H9 (cell line): ENCODE measurements around the gene CTIF. TPM values are rescaled to one million over a fixed set of nuclear protein-coding genes. Genes with fewer than 3 reads are reported as not detected.

Source experiments
- DNase-seq: peaks from one replicate; pipeline ENCODE4 v3.0.0-alpha.2; 2017
- H2AFZ ChIP-seq: one replicate; pipeline ENCODE4 v1.6.1; 2013; ENCODE audit warnings: mild to moderate bottlenecking, low read length, control low read depth, moderate library complexity
- H2AK5ac ChIP-seq: 2 replicates; pipeline ENCODE4 v1.6.1; 2013; ENCODE audit warnings: low read length, control low read depth, mixed read lengths; ENCODE audit not compliant: insufficient read length
- H2BK120ac ChIP-seq: one replicate; pipeline ENCODE4 v1.6.1; 2013; ENCODE audit warnings: low read depth, mild to moderate bottlenecking, low read length, control low read depth, inconsistent platforms; ENCODE audit not compliant: poor library complexity, severe bottlenecking
- H2BK12ac ChIP-seq: 2 replicates; pipeline ENCODE4 v1.6.1; 2013; ENCODE audit warnings: low read length, control low read depth, mixed read lengths, low read depth; ENCODE audit not compliant: insufficient read length
- H2BK15ac ChIP-seq: 2 replicates; pipeline ENCODE4 v1.6.1; 2013; ENCODE audit warnings: low read depth, low read length, control low read depth
- H2BK20ac ChIP-seq: one replicate; pipeline ENCODE4 v1.6.1; 2013; ENCODE audit warnings: low read depth, mild to moderate bottlenecking, low read length, control low read depth, inconsistent platforms; ENCODE audit not compliant: poor library complexity, severe bottlenecking
- H2BK5ac ChIP-seq: 2 replicates; pipeline ENCODE4 v1.6.1; 2013; ENCODE audit warnings: low read length, control low read depth, mixed read lengths; ENCODE audit not compliant: insufficient read length
- H3K14ac ChIP-seq: 2 replicates; pipeline ENCODE4 v1.6.1; 2013; ENCODE audit warnings: low read length, control low read depth; ENCODE audit not compliant: insufficient read depth
- H3K18ac ChIP-seq: 2 replicates; pipeline ENCODE4 v1.6.1; 2013; ENCODE audit warnings: low read depth, mild to moderate bottlenecking, mixed read lengths, low read length, control low read depth; ENCODE audit not compliant: insufficient read length
- H3K23ac ChIP-seq: 2 replicates; pipeline ENCODE4 v1.6.1; 2013; ENCODE audit warnings: low read length, control low read depth, mixed read lengths, low read depth; ENCODE audit not compliant: insufficient read length
- H3K23me2 ChIP-seq: 2 replicates; pipeline ENCODE4 v1.6.1; 2013; ENCODE audit warnings: low read depth, mild to moderate bottlenecking, mixed read lengths, low read length, control low read depth; ENCODE audit not compliant: insufficient read length, poor library complexity, severe bottlenecking
- H3K27ac ChIP-seq: 2 replicates; pipeline ENCODE4 v1.5.1; 2013; ENCODE audit warnings: low read length, control low read depth, mixed read lengths, low read depth; ENCODE audit not compliant: insufficient read length
- H3K27me3 ChIP-seq: 2 replicates; pipeline ENCODE4 v1.6.1; 2013; ENCODE audit warnings: low read length, control low read depth, inconsistent platforms; ENCODE audit not compliant: insufficient read depth
- H3K4ac ChIP-seq: 2 replicates; pipeline ENCODE4 v1.6.1; 2013; ENCODE audit warnings: low read depth, mild to moderate bottlenecking, control low read depth, inconsistent platforms, low read length, moderate library complexity
- H3K4me1 ChIP-seq: 2 replicates; pipeline ENCODE4 v1.6.1; 2013; ENCODE audit warnings: low read length, control low read depth, inconsistent platforms; ENCODE audit not compliant: insufficient read depth
- H3K4me2 ChIP-seq: 2 replicates; pipeline ENCODE4 v1.6.1; 2013; ENCODE audit warnings: low read length, control low read depth, mixed read lengths; ENCODE audit not compliant: insufficient read length, insufficient read depth
- H3K56ac ChIP-seq: 2 replicates; pipeline ENCODE4 v1.6.1; 2013; ENCODE audit warnings: low read depth, mild to moderate bottlenecking, mixed read lengths, low read length, control low read depth; ENCODE audit not compliant: insufficient read length
- H3K79me1 ChIP-seq: 2 replicates; pipeline ENCODE4 v1.6.1; 2013; ENCODE audit warnings: low read depth, mild to moderate bottlenecking, moderate library complexity, low read length, control low read depth, inconsistent platforms; ENCODE audit not compliant: insufficient read depth, poor library complexity, severe bottlenecking
- H3K79me2 ChIP-seq: 2 replicates; pipeline ENCODE4 v1.6.1; 2013; ENCODE audit warnings: low read length, control low read depth, inconsistent platforms; ENCODE audit not compliant: insufficient read depth
- H3K9ac ChIP-seq: 2 replicates; pipeline ENCODE4 v1.6.1; 2013; ENCODE audit warnings: low read length, control low read depth, mixed read lengths; ENCODE audit not compliant: insufficient read length; ENCODE audit errors: extremely low read depth
- H3K9me3 ChIP-seq: one replicate; pipeline ENCODE4 v1.6.1; 2013; ENCODE audit warnings: low read depth, low read length, inconsistent platforms; ENCODE audit not compliant: control insufficient read depth
- H3T11ph ChIP-seq: one replicate; pipeline ENCODE4 v1.6.1; 2013; ENCODE audit warnings: mild to moderate bottlenecking, low read length, control low read depth, inconsistent platforms
- H4K20me1 ChIP-seq: one replicate; pipeline ENCODE4 v1.6.1; 2013; ENCODE audit not compliant: control insufficient read depth, insufficient read length, insufficient read depth
- H4K5ac ChIP-seq: 2 replicates; pipeline ENCODE4 v1.6.1; 2013; ENCODE audit warnings: low read depth, mild to moderate bottlenecking, mixed read lengths, low read length, control low read depth; ENCODE audit not compliant: insufficient read length
- H4K8ac ChIP-seq: replicated peaks from 2 replicates; pipeline ENCODE4 v1.6.1; 2013; ENCODE audit warnings: low read length, control low read depth, mixed read lengths, low read depth; ENCODE audit not compliant: insufficient read length
- H4K91ac ChIP-seq: 2 replicates; pipeline ENCODE4 v1.6.1; 2013; ENCODE audit warnings: low read depth, mild to moderate bottlenecking, moderate library complexity, mixed read lengths, low read length, control low read depth; ENCODE audit not compliant: insufficient read length
- H3K27ac Mint-ChIP-seq, 3 experiments: 2 replicates in 2 of 3; 3 replicates in 1 of 3; pipeline ENCODE4 v1.8.0; 2020 to 2021; ENCODE audit warnings: mixed read lengths in 3 of 3, mild to moderate bottlenecking in 1 of 3, moderate library complexity in 1 of 3
- H3K27me3 Mint-ChIP-seq: 2 replicates; pipeline ENCODE4 v1.8.0; 2021; ENCODE audit warnings: low read depth, mild to moderate bottlenecking, moderate library complexity, mixed read lengths
- H3K36me3 Mint-ChIP-seq, 3 experiments: 2 replicates in 2 of 3; 3 replicates in 1 of 3; pipeline ENCODE4 v1.8.0; 2020 to 2021; ENCODE audit warnings: low read depth in 3 of 3, mixed read lengths in 3 of 3; ENCODE audit not compliant: insufficient read depth in 1 of 3
- H3K4me1 Mint-ChIP-seq, 2 experiments: 2 replicates each; pipeline ENCODE4 v1.8.0; 2020; ENCODE audit warnings: mixed read lengths in 2 of 2
- H3K4me3 Mint-ChIP-seq, 2 experiments: 2 replicates in 1 of 2; 3 replicates in 1 of 2; pipeline ENCODE4 v1.8.0; 2020 to 2021; ENCODE audit warnings: mild to moderate bottlenecking in 2 of 2, mixed read lengths in 2 of 2, moderate library complexity in 1 of 2
- H3K9me3 Mint-ChIP-seq, 2 experiments: 2 replicates in 1 of 2; 3 replicates in 1 of 2; pipeline ENCODE4 v1.8.0; 2020; ENCODE audit warnings: mild to moderate bottlenecking in 2 of 2, mixed read lengths in 2 of 2, moderate library complexity in 1 of 2
- WGBS: extraction: QIAGEN DNeasy Blood & Tissue Kit; methylation state at CpG from one replicate; pipeline ENCODE4 v1.1.7; 2013; ENCODE audit warnings: missing lambda C conversion rate, low lambda C conversion rate, mixed read lengths; ENCODE audit not compliant: insufficient read length; ENCODE audit errors: extremely low coverage; 5-methylcytosine and 5-hydroxymethylcytosine counted together
- total RNA-seq: library from RNA; stranded (reverse); gene quantifications from 2 replicates; pipeline ENCODE4 v1.2.1, GENCODE V29; 2021
- TF ChIP-seq, protein P1 (sequence below): fragments of 200-600 bp; sonication (generic); conservative IDR thresholded peaks from 3 replicates; pipeline ENCODE4 v1.8.0; 2021; ENCODE audit warnings: antibody characterized with exemption, mild to moderate bottlenecking

The CTIF gene
- total RNA-seq, 1 experiment from 2014 or later, result 15.8 TPM

DNA sequence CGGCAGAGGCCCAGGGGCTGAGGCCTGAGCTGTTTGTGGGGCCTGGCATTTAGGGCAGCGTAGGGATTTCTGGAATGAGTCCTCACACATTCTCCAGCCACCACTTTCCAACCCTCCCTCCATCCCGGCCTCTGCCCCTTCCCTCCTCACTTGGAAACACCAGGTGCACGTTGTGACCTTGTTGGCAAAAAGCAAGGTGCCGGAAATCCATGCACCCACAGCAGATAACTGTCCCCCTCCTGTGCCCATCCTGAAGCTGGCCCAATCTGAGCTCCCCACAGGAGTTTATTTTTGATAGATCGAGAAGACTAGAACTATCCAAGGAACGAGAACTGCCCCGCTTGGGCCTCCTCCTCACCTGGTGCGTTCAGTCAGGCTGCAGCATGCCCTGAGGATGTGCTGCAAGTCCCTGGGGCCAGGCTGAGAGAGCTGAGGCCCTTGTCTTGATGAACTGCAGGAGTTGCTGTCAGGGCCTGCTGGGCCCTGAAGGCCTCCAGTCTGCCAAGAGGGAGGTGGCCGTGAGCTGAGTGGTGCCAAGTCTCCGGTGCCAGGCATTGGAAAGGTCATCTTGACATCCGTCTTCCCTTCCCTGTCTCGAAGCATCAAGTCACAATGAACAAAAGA is 55.8 kb downstream of the CTIF start:
- Histone ChIP-seq H2BK12ac (no peak overlapping the region), H4K20me1 (no peaks in the 10 kb centered on the region), H3K9ac (no peak overlapping the region), H3K9me3 (no peaks in the 10 kb centered on the region), H3K18ac (no peak overlapping the region), H2BK120ac (no peak overlapping the region), H3K79me1 (no peaks in the 10 kb centered on the region), H3K79me2 (no peaks in the 10 kb centered on the region), H2BK15ac (no peak overlapping the region), H3K4me1 (no peaks in the 10 kb centered on the region), H3K14ac (no peak overlapping the region), H3K4ac (no peak overlapping the region), H3K23me2 (no peaks in the 10 kb centered on the region), H2BK5ac (no peak overlapping the region), H3K4me2 (no peak overlapping the region), H2AK5ac (no peak overlapping the region), H4K5ac (no peak overlapping the region), H4K8ac (no peak overlapping the region), H3T11ph (no peak overlapping the region), H2BK20ac (no peak overlapping the region), H3K23ac (no peak overlapping the region), H3K27ac (no peak overlapping the region), H3K56ac (no peak overlapping the region), H3K27me3 (no peaks in the 10 kb centered on the region), H2AFZ (no peak overlapping the region), H4K91ac (no peak overlapping the region)
- H3K27ac Mint-ChIP-seq, result peak overlapping the region in 2 of 3 experiments; percentile 60 to 85; a peak in 2 of 7 replicates
- no peaks in the 10 kb centered on the region; a peak in 3 of 7 replicates for H3K36me3 Mint-ChIP-seq
- peaks cover 12% of the 10 kb centered on the region in 2 experiments for H3K4me1 Mint-ChIP-seq
- H3K4me3 Mint-ChIP-seq, result no peak overlapping the region
- H3K9me3 Mint-ChIP-seq, result no peaks in the 10 kb centered on the region
- WGBS, result no CpG with 5 or more reads among the region's 13 CpGs
- DNase-seq, result no peak
- no peaks in the 10 kb centered on the region for H3K27me3 Mint-ChIP-seq
- TF ChIP-seq, protein P1, sequence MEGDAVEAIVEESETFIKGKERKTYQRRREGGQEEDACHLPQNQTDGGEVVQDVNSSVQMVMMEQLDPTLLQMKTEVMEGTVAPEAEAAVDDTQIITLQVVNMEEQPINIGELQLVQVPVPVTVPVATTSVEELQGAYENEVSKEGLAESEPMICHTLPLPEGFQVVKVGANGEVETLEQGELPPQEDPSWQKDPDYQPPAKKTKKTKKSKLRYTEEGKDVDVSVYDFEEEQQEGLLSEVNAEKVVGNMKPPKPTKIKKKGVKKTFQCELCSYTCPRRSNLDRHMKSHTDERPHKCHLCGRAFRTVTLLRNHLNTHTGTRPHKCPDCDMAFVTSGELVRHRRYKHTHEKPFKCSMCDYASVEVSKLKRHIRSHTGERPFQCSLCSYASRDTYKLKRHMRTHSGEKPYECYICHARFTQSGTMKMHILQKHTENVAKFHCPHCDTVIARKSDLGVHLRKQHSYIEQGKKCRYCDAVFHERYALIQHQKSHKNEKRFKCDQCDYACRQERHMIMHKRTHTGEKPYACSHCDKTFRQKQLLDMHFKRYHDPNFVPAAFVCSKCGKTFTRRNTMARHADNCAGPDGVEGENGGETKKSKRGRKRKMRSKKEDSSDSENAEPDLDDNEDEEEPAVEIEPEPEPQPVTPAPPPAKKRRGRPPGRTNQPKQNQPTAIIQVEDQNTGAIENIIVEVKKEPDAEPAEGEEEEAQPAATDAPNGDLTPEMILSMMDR, result no peak
